AG04450 (cell line): ENCODE data around the gene PBX1. TPM values are rescaled to one million over a fixed set of nuclear protein-coding genes. Genes with fewer than 3 reads are reported as not detected.

ENCODE experiments used
- CTCF ChIA-PET: fragments of 300-600, 350-600 bp; formaldehyde crosslinking; extraction: SDS; loops from one replicate; lab custom pipeline; 2022; ENCODE audit warnings: antibody characterized with exemption, inconsistent platforms; lab: Charles Lee
- POLR2A ChIA-PET: fragments of 350-600 bp; formaldehyde crosslinking; extraction: SDS; loops from one replicate; lab custom pipeline; 2021; ENCODE audit warnings: antibody characterized with exemption, inconsistent platforms; lab: Yijun Ruan, JAX
- DNase-seq: peaks from one replicate; pipeline ENCODE4 v3.0.0-alpha.2; 2011; ENCODE audit warnings: low read depth, low spot score
- H3K27ac ChIP-seq: one replicate; pipeline ENCODE4 v1.5.1; 2012; ENCODE audit warnings: low read depth, low read length, control low read depth
- H3K27me3 ChIP-seq: one replicate; pipeline ENCODE4 v1.6.0; 2012; ENCODE audit warnings: low read length; ENCODE audit not compliant: control insufficient read depth, insufficient read depth
- H3K4me3 ChIP-seq: 2 replicates; pipeline ENCODE4 v1.5.1; 2011; ENCODE audit warnings: mild to moderate bottlenecking, low read depth, low read length, control low read depth
- H3K9me3 ChIP-seq: 2 replicates; pipeline ENCODE4 v1.5.1; 2012; ENCODE audit warnings: low read length; ENCODE audit not compliant: control insufficient read depth, insufficient read depth
- CTCF ChIP-seq: IDR thresholded peaks from 2 replicates; pipeline ENCODE4 v1.5.1; 2011; ENCODE audit warnings: low read depth, low read length, control low read depth, inconsistent platforms
- polyA plus RNA-seq: library from polyadenylated mRNA; depleted of rRNA; stranded (reverse); fragments of >200 nt; gene quantifications from 2 replicates; pipeline ENCODE4 v1.2.3, GENCODE V29; 2011

Gene PBX1
- polyA plus RNA-seq, 1 experiment = 49.9 TPM

- Histone ChIP-seq H3K27me3 (no peaks in the 10 kb centered on the region), H3K4me3 (no peak overlapping the region), H3K9me3 (no peaks in the 10 kb centered on the region), H3K27ac (no peak overlapping the region)
- DNase-seq = no peak
- CTCF ChIA-PET = interaction anchor here (0.8 to 1.0 kb wide), 3 partner anchors 9 to 156 kb away, joined by 3 to 4 read pairs (median 3); no protein-coding TSS in a partner anchor
- TF ChIP-seq CTCF = no peak
- POLR2A ChIA-PET = no interaction called here
Measured at GRCh38 chr1:164630626-164631396, 71.8 kb downstream of the PBX1 start.

- H3K27me3 ChIP-seq = no peaks in the 10 kb centered on the region
- DNase-seq = no peak
- POLR2A ChIA-PET = no interaction called here
- CTCF ChIA-PET = no interaction called here
- H3K9me3 ChIP-seq = no peaks in the 10 kb centered on the region
- no peak for TF ChIP-seq CTCF
- no peak overlapping the region for H3K4me3 ChIP-seq
- H3K27ac ChIP-seq = no peak overlapping the region
Measured at GRCh38 chr1:164631751-164632150, 72.8 kb downstream of the PBX1 start.

- H3K27ac ChIP-seq = no peak overlapping the region
- POLR2A ChIA-PET = no interaction called here
- no peaks in the 10 kb centered on the region for H3K27me3 ChIP-seq
- H3K9me3 ChIP-seq = no peaks in the 10 kb centered on the region
- CTCF ChIA-PET = interaction anchor here (2.8 kb wide), 1 partner anchor 9 kb away, joined by 14 read pairs; no protein-coding TSS in a partner anchor
- no peak for TF ChIP-seq CTCF
- no peak for DNase-seq
- H3K4me3 ChIP-seq = no peak overlapping the region
Measured at GRCh38 chr1:164633997-164634396, 75.0 kb downstream of the PBX1 start.

GRCh38 chr1:164635059-164635802 is 76.2 kb downstream of the PBX1 start:
- H3K4me3 ChIP-seq = no peak overlapping the region
- H3K9me3 ChIP-seq = no peaks in the 10 kb centered on the region
- H3K27ac ChIP-seq = no peak overlapping the region
- no peak for TF ChIP-seq CTCF
- no peaks in the 10 kb centered on the region for H3K27me3 ChIP-seq
- POLR2A ChIA-PET = no interaction called here
- CTCF ChIA-PET = interaction anchor here (0.5 to 2.8 kb wide), 2 partner anchors 10 to 26 kb away, joined by 3 to 14 read pairs; no protein-coding TSS in a partner anchor
- DNase-seq = no peak
